Measurements from ENCODE around the gene FGF21. TPM values are rescaled to one million over a fixed set of nuclear protein-coding genes. Genes with fewer than 3 reads are reported as not detected.

The FGF21 gene, protein sequence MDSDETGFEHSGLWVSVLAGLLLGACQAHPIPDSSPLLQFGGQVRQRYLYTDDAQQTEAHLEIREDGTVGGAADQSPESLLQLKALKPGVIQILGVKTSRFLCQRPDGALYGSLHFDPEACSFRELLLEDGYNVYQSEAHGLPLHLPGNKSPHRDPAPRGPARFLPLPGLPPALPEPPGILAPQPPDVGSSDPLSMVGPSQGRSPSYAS
- total RNA-seq (not detected), polyA plus RNA-seq (ENCODE audit: insufficient read depth, low read depth, low replicate concordance) (not detected)
- long read RNA-seq, donor 1, result 0 reads
- long read RNA-seq, donor 2, result 0 reads
- long read RNA-seq, donor 3, partial matches to known transcripts, result 115 of 144 reads
- long read RNA-seq, donor 3, other reads (novel, unspliced or antisense), result 29 of 144 reads
- long read RNA-seq, donor 4, result 0 reads
- long read RNA-seq, donor 5, result 0 reads
- long read RNA-seq, donor 6, result 0 reads
- long read RNA-seq, donor 7, result 0 reads
- long read RNA-seq, donor 8, result 0 reads
- long read RNA-seq, donor 9, result 0 reads
- long read RNA-seq, donor 10, result 0 reads

DNA sequence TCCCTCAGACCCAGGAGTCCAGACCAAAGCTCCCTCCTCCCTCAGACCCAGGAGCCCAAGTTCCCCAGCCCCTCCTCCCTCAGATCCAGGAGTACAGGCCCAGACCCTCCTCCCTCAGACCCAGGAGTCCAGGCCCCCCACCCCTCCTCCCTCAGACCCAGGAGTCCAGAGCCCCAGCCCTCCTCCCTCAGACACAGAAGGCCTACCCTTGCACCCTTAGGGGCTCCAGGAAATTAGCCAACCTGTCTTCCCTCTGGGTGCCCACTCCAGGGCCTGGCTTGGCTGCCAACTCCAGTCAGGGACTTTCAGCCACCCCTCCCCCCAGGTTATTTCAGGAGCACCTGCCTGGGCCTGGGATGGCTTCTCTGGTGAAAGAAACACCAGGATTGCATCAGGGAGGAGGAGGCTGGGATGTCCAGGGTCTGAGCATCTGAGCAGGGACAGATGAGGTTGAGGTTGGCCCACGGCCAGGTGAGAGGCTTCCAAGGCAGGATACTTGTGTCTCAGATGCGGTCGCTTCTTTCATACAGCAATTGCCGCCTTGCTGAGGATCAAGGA lies at the start of gene FGF21:
Gene FGF21 (plus strand): TSS at position 441 of the 558 bp plus-strand sequence. CDS start 713 bp downstream, outside the sequence.
- Histone ChIP-seq H3K36me3 (ENCODE audit: control insufficient read depth in 2 of 3, insufficient read depth in 3 of 3, low read length in 3 of 3) (no peaks in the 10 kb centered on the region), H3K9me3 (ENCODE audit: control insufficient read depth in 2 of 3, insufficient read depth in 1 of 3, low read length in 3 of 3) (no peaks in the 10 kb centered on the region), H3K4me1 (ENCODE audit: control insufficient read depth in 2 of 3, insufficient read depth in 2 of 3, low read depth in 1 of 3, low read length in 3 of 3) (peaks cover 0 to 6% (median 0%) of the 10 kb centered on the region in 3 donors), H3K4me3 (ENCODE audit: low read length in 3 of 3) (no peak within 1 kb of the TSS), H3K9ac (ENCODE audit: low read length in 3 of 3) (no peak within 1 kb of the TSS), H3K27ac (ENCODE audit: low read depth in 2 of 2, low read length in 2 of 2) (no peak within 1 kb of the TSS), H3K27me3 (ENCODE audit: control insufficient read depth, insufficient read depth, low read length) (peaks cover 3% of the 10 kb centered on the region)
- DNase-seq, result peak in 1 of 5 donors; percentile 59
- FAIRE-seq, result no peak
- intact Hi-C loops (cut with DNase I), result no loop called here
- TF ChIP-seq CTCF (IDR thresholded peaks at IDR 0.05; ENCODE audit: borderline replicate concordance, extremely low read depth, insufficient read depth), result no peak

DNA sequence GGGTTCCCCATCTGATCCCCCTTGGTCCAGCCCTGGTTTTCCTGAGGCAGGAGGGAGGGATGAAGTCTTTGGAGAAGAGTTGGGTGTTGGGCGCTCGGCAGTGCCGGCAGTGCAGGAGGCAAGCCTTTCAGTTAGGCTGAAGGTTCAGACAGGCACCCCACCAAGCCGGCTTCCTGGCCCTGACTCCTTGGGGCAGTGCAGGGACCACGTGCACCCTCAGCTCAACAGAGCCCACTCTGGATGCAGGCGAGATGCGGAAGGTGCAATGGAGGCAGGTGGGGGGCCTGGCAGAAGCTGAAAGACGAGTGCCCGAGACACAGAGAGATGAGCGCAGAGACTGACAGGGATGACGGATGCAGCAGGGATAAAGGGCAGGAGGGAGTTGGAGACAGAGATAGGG lies 46.9 kb upstream of the FGF21 start:
- peaks cover 0 to 6% (median 5%) of the 10 kb centered on the region in 3 donors for H3K4me1 ChIP-seq (ENCODE audit: control insufficient read depth in 2 of 3, insufficient read depth in 2 of 3, low read depth in 1 of 3, low read length in 3 of 3)
- H3K9me3 ChIP-seq (ENCODE audit: control insufficient read depth in 2 of 3, insufficient read depth in 1 of 3, low read length in 3 of 3), result no peaks in the 10 kb centered on the region
- H3K27me3 ChIP-seq (ENCODE audit: control insufficient read depth, insufficient read depth, low read length), result no peaks in the 10 kb centered on the region
- H3K9ac ChIP-seq (ENCODE audit: low read length in 3 of 3), result no peak overlapping the region
- H3K4me3 ChIP-seq (ENCODE audit: low read length in 3 of 3), result no peak overlapping the region
- FAIRE-seq (no peak), DNase-seq (no peak)
- no peaks in the 10 kb centered on the region for H3K36me3 ChIP-seq (ENCODE audit: control insufficient read depth in 2 of 3, insufficient read depth in 3 of 3, low read length in 3 of 3)
- H3K27ac ChIP-seq (ENCODE audit: low read depth in 2 of 2, low read length in 2 of 2), result no peak overlapping the region
- TF ChIP-seq CTCF (IDR thresholded peaks at IDR 0.05; ENCODE audit: borderline replicate concordance, extremely low read depth, insufficient read depth), result no peak
- intact Hi-C loops (cut with DNase I), result no loop called here

- Histone ChIP-seq H3K36me3 (ENCODE audit: control insufficient read depth in 2 of 3, insufficient read depth in 3 of 3, low read length in 3 of 3) (no peaks in the 10 kb centered on the region), H3K9me3 (ENCODE audit: control insufficient read depth in 2 of 3, insufficient read depth in 1 of 3, low read length in 3 of 3) (no peaks in the 10 kb centered on the region), H3K27ac (ENCODE audit: low read depth in 2 of 2, low read length in 2 of 2) (no peak overlapping the region), H3K4me3 (ENCODE audit: low read length in 3 of 3) (no peak overlapping the region), H3K27me3 (ENCODE audit: control insufficient read depth, insufficient read depth, low read length) (no peaks in the 10 kb centered on the region), H3K9ac (ENCODE audit: low read length in 3 of 3) (no peak overlapping the region), H3K4me1 (ENCODE audit: control insufficient read depth in 2 of 3, insufficient read depth in 2 of 3, low read depth in 1 of 3, low read length in 3 of 3) (peaks cover 0 to 15% (median 8%) of the 10 kb centered on the region in 3 donors)
- no peak for TF ChIP-seq CTCF (IDR thresholded peaks at IDR 0.05; ENCODE audit: borderline replicate concordance, extremely low read depth, insufficient read depth)
- FAIRE-seq (no peak), DNase-seq (no peak)
- intact Hi-C loops (cut with DNase I), result no loop called here
Measured at GRCh38 chr19:48711106-48711662, 44.1 kb upstream of the FGF21 start.
